Astrocyte of the spinal cord (primary cell): ENCODE data around the gene AURKB.
A peak's percentile ranks its signal among the peaks of the same experiment; 100 is the strongest.

Experiments used
- DNase-seq: peaks from one replicate; pipeline ENCODE4 v3.0.0; 2011; ENCODE audit warnings: low read depth, low spot score
- H3K4me3 ChIP-seq: 2 replicates; pipeline ENCODE4 v1.5.1; 2011; ENCODE audit warnings: low read depth, mild to moderate bottlenecking, low read length, moderate library complexity
- in situ Hi-C: cut with HindIII; loops from 2 replicates; pipeline ENCODE4 v1.10.0; 2017; ENCODE audit warnings: low sequenced_read_pairs
- TF ChIP-seq, protein P1 (sequence below): IDR thresholded peaks from 2 replicates; pipeline ENCODE4 v1.5.1; 2012; ENCODE audit warnings: low read depth, mild to moderate bottlenecking, low read length, inconsistent platforms

AURKB gene

DNA sequence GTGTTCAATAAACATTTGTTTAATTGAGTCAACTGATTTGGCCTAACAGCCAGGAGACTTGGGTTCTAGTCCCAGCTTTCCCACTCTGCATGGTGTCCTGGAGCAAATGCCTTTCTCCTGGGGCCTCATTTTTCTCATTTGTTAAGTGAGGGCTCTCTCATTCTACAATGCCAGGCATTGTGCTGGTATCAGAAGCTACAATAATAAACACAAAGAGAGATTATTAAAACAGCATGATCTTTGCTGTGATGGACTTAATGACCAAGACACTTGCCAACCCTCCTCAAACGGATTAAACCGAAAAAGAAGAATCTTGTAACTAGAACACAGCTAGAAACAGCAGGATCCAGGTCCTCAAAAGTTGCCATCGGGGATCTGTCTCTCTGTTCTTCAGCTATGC is 42.8 kb downstream of the AURKB start:
- no peak overlapping the region for H3K4me3 ChIP-seq
- in situ Hi-C loops = no loop called here
- DNase-seq = no peak
- TF ChIP-seq, protein P1, sequence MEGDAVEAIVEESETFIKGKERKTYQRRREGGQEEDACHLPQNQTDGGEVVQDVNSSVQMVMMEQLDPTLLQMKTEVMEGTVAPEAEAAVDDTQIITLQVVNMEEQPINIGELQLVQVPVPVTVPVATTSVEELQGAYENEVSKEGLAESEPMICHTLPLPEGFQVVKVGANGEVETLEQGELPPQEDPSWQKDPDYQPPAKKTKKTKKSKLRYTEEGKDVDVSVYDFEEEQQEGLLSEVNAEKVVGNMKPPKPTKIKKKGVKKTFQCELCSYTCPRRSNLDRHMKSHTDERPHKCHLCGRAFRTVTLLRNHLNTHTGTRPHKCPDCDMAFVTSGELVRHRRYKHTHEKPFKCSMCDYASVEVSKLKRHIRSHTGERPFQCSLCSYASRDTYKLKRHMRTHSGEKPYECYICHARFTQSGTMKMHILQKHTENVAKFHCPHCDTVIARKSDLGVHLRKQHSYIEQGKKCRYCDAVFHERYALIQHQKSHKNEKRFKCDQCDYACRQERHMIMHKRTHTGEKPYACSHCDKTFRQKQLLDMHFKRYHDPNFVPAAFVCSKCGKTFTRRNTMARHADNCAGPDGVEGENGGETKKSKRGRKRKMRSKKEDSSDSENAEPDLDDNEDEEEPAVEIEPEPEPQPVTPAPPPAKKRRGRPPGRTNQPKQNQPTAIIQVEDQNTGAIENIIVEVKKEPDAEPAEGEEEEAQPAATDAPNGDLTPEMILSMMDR = no peak

GRCh38 chr17:8166731-8167130 is 43.6 kb downstream of the AURKB start:
- TF ChIP-seq, protein P1 = no peak
- no peak overlapping the region for H3K4me3 ChIP-seq
- in situ Hi-C loops = no loop called here
- DNase-seq = no peak

DNA sequence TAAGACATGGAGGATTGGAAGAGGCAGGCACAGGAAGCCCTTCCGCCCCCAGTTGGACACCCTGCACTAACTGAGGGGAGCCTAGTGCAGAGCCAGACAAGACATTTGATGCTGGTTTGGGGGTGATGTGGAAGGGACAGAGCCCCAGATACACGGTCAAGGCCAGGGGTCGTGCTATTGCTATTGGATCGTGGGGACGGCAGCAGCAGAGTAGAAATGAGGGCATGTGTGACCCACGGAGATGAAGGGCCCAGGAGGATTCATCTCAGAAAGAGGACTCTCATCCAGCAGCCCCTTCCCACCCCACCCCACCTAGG is 45.6 kb downstream of the AURKB start:
- no peak for DNase-seq
- in situ Hi-C loops = no loop called here
- TF ChIP-seq, protein P1 = no peak
- H3K4me3 ChIP-seq = no peak overlapping the region

- DNase-seq = no peak
- H3K4me3 ChIP-seq = no peak overlapping the region
- TF ChIP-seq, protein P1 = no peak
- in situ Hi-C loops = no loop called here
Measured at GRCh38 chr17:8163978-8164814, 46.2 kb downstream of the AURKB start.

DNA sequence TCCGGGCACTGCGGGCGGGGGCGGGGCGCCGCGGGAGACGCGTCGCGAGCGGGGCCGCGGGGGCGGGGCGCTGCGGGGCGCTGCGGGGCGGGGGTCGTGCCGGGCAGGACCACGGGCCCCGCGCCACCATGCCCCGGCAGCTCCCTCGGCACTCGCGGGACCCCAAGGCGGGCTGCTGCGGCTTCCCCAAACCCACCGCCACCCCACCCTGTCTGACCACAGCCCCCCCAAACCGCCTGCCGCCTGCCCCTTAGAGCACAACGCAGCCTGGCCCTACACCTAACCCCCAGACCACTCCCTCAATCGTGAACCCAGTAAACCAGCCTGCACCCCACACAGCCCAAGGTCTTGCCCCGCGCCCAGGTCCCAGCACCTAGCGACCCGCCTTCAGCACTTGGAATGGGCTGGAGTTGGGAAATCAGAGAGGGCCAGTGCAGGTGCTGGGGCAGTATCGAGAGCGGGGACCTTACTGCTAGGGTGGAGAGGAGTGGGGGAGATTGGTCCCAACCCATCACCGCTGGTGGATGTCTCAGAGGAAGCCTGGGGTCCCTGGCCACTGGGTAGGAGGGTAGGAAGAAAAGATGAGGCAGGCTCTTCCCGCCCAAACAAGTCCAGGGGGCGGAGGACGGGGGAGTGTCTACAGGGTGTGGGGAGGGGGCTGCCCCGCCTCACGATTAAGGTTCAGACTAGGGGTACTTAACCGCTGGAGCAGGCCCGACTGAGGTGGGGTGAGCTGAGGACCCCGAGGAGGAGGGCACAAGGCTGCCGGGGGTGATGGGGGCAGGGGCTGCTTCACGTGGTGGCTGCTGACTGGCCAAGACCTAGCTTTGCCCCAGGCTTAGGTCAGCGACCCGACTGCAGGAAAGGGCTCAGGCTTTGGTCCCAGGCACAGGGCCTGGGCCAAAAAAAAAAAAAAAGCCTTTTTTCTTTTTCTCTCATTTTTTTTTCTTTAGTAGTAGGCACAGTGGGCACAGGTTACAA is 47.1 kb downstream of the AURKB start:
- peak overlapping the region; percentile 94 for H3K4me3 ChIP-seq
- in situ Hi-C loops = no loop called here
- DNase-seq = no peak
- TF ChIP-seq, protein P1 = no peak

- DNase-seq = peak; percentile 48
- TF ChIP-seq, protein P1 = no peak
- peak within 1 kb of the TSS; percentile 94 for H3K4me3 ChIP-seq
- in situ Hi-C loops = no loop called here
Measured at GRCh38 chr17:8162233-8162996, 48.0 kb downstream of the AURKB start, which contains the start of gene VAMP2. Gene VAMP2, minus strand, starts transcription at chr17:8162948. Its CDS starts 69 bp downstream, at chr17:8162879.
